K562 (cell line): Measurements from ENCODE around the gene ATP10B. TPM values are rescaled to one million over a fixed set of nuclear protein-coding genes. Genes with fewer than 3 reads are reported as not detected.

ENCODE experiments used
- ATAC-seq: fragments of 200-7000 bp; cut with Tn5 transposase; 3 replicates; pipeline ENCODE4 v1.9.1; 2020; ENCODE audit warnings: moderate library complexity
- BruUV-seq: library from RNA; stranded (reverse); fragments of 400-500 nt; replicated peaks from 2 replicates; lab custom pipeline; 2021; lab: Mats Ljungman, UMichigan
- CTCF ChIA-PET: fragments of 300-600 bp; formaldehyde crosslinking; extraction: SDS; loops from one replicate; lab custom pipeline; 2021; ENCODE audit warnings: low intra/inter-chr PET ratio; lab: Yijun Ruan, JAX
- POLR2A ChIA-PET: fragments of 300-600, 350-650 bp; sonication (Branson Sonifier 250); formaldehyde crosslinking; extraction: SDS; loops from one replicate; lab custom pipeline; 2021; ENCODE audit warnings: antibody characterized with exemption, inconsistent platforms; lab: Yijun Ruan, JAX
- DNase-seq, 4 experiments: peaks; one replicate each; pipeline versions ENCODE4 v3.0.0 to v3.0.0-alpha.2; 2011 to 2018; ENCODE audit warnings: low spot score in 3 of 4, mixed read lengths in 3 of 4; ENCODE audit errors: extremely low read depth in 1 of 4
- FAIRE-seq: peaks from 2 replicates; lab custom pipeline; 2011; peaks lifted over from hg19 to GRCh38; lab: Jason Lieb, UNC
- H2AFZ ChIP-seq: 2 replicates; pipeline ENCODE4 v1.6.0; 2011; ENCODE audit warnings: low read depth, low read length, control low read depth, inconsistent platforms
- H3K27ac ChIP-seq: fragments of 200-600 bp; 3 replicates; pipeline ENCODE4 v1.8.0; 2011; ENCODE audit warnings: low read depth, mild to moderate bottlenecking, control low read depth, inconsistent platforms, low read length, moderate library complexity, mixed read lengths; ENCODE audit errors: extremely low read depth
- H3K27me3 ChIP-seq, 2 experiments: fragments of 300-600 bp in 1 of 2; 2 replicates in 1 of 2; 3 replicates in 1 of 2; pipeline versions ENCODE4 v1.6.0 to v1.8.0; 2011; ENCODE audit warnings: inconsistent platforms in 2 of 2, low read length in 2 of 2, mild to moderate bottlenecking in 1 of 2, mixed read lengths in 1 of 2, moderate library complexity in 1 of 2; ENCODE audit not compliant: control insufficient read depth in 2 of 2, insufficient read depth in 2 of 2
- H3K36me3 ChIP-seq: fragments of 300-600 bp; 3 replicates; pipeline ENCODE4 v1.8.0; 2011; ENCODE audit warnings: mild to moderate bottlenecking, low read length, inconsistent platforms; ENCODE audit not compliant: control insufficient read depth, insufficient read depth
- H3K4me1 ChIP-seq, 2 experiments: fragments of 200-600 bp in 1 of 2; replicated peaks in 1 of 2; 2 replicates in 1 of 2; 3 replicates in 1 of 2; pipeline versions ENCODE4 v1.5.1 to v1.8.0; 2011; ENCODE audit warnings: inconsistent platforms in 2 of 2, low read length in 2 of 2, mild to moderate bottlenecking in 1 of 2, mixed read lengths in 1 of 2, moderate library complexity in 1 of 2; ENCODE audit not compliant: control insufficient read depth in 2 of 2, insufficient read depth in 2 of 2
- H3K4me2 ChIP-seq: 2 replicates; pipeline ENCODE4 v1.6.1; 2011; ENCODE audit warnings: low read length, control low read depth, inconsistent platforms, mixed read lengths; ENCODE audit not compliant: insufficient read depth
- H3K4me3 ChIP-seq: fragments of 200-600 bp; sonication (generic), shearing (Covaris generic); 2 replicates; pipeline ENCODE4 v1.5.1; 2016; ENCODE audit warnings: control low read depth, inconsistent platforms
- H3K79me2 ChIP-seq: fragments of 200-600 bp; 3 replicates; pipeline ENCODE4 v1.8.0; 2011; ENCODE audit warnings: low read length, inconsistent platforms; ENCODE audit not compliant: control insufficient read depth, insufficient read depth
- H3K9ac ChIP-seq, 2 experiments: 2 replicates each; pipeline versions ENCODE4 v1.6.0 to v1.6.1; 2011; ENCODE audit warnings: low read depth in 2 of 2, low read length in 2 of 2, control low read depth in 1 of 2, inconsistent platforms in 1 of 2, mild to moderate bottlenecking in 1 of 2, mixed read lengths in 1 of 2; ENCODE audit not compliant: insufficient read depth in 1 of 2
- H3K9me1 ChIP-seq: one replicate; pipeline ENCODE4 v1.6.0; 2011; ENCODE audit warnings: inconsistent platforms, mild to moderate bottlenecking, low read length, moderate library complexity; ENCODE audit not compliant: control insufficient read depth, insufficient read depth
- H3K9me3 ChIP-seq: replicated peaks from 2 replicates; pipeline ENCODE4 v1.5.1; 2011; ENCODE audit warnings: low read depth, low read length, inconsistent platforms; ENCODE audit not compliant: control insufficient read depth, insufficient read depth
- H4K20me1 ChIP-seq: replicated peaks from 2 replicates; pipeline ENCODE4 v1.6.1; 2011; ENCODE audit warnings: low read length, inconsistent platforms, mixed read lengths; ENCODE audit not compliant: control insufficient read depth, insufficient read depth
- ATF1 ChIP-seq, 2 experiments: fragments of 450-650 bp in 1 of 2; IDR thresholded peaks; 2 replicates each; pipeline ENCODE4 v1.6.1; 2016; ENCODE audit warnings: missing compliant biosample characterization in 1 of 2, missing genetic modification characterization in 1 of 2
- BHLHE40 ChIP-seq: IDR thresholded peaks from 2 replicates; pipeline ENCODE4 v1.6.1; 2011; ENCODE audit warnings: low read length, improper control_type of control experiment
- CBX2 ChIP-seq: fragments of 200-600 bp; sonication (generic); IDR thresholded peaks from one replicate; pipeline ENCODE4 v1.6.1; 2012; ENCODE audit warnings: mild to moderate bottlenecking, low read length, inconsistent platforms; ENCODE audit not compliant: insufficient read depth, poor library complexity, severe bottlenecking
- FOXP1 ChIP-seq: sonication (generic); formaldehyde crosslinking; IDR thresholded peaks from 2 replicates; pipeline ENCODE4 v1.8.0; 2022; ENCODE audit warnings: mild to moderate bottlenecking, missing genetic modification reagents
- HMG20A ChIP-seq: fragments of 450-650 bp; formaldehyde crosslinking; conservative IDR thresholded peaks from 2 replicates; pipeline ENCODE4 v1.4.0; 2020; ENCODE audit warnings: mild to moderate bottlenecking, mixed read lengths
- HMG20B ChIP-seq: fragments of 250-450 bp; sonication (Bioruptor Pico); IDR thresholded peaks from 2 replicates; pipeline ENCODE4 v1.5.0; 2021; ENCODE audit warnings: mild to moderate bottlenecking
- NFE2L1 ChIP-seq: fragments of 450-650 bp; IDR thresholded peaks from 2 replicates; pipeline ENCODE4 v1.6.1; 2016; ENCODE audit warnings: missing genetic modification characterization, low read depth, mild to moderate bottlenecking, missing compliant biosample characterization, moderate library complexity, borderline replicate concordance
- POLR3A ChIP-seq: IDR thresholded peaks from 2 replicates; pipeline ENCODE4 v1.6.1; 2011; ENCODE audit warnings: borderline replicate concordance, mild to moderate bottlenecking, moderate library complexity; ENCODE audit not compliant: insufficient read length, insufficient read depth; ENCODE audit errors: extremely low read depth
- TSC22D4 ChIP-seq: fragments of 450-650 bp; IDR thresholded peaks from 2 replicates; pipeline ENCODE4 v1.6.1; 2016; ENCODE audit warnings: missing genetic modification characterization, missing biosample characterization, control low read depth
- XRCC3 ChIP-seq: fragments of 450-650 bp; IDR thresholded peaks from 2 replicates; pipeline ENCODE4 v1.6.1; 2017; ENCODE audit warnings: mild to moderate bottlenecking, moderate library complexity
- ZBTB17 ChIP-seq: fragments of 450-650 bp; formaldehyde crosslinking; IDR thresholded peaks from 2 replicates; pipeline ENCODE4 v1.4.0; 2020; ENCODE audit warnings: mild to moderate bottlenecking
- ZNF165 ChIP-seq: fragments of 250-450 bp; sonication (Bioruptor Pico); IDR thresholded peaks from 2 replicates; pipeline ENCODE4 v1.4.0; 2020; ENCODE audit warnings: borderline replicate concordance
- ZNF212 ChIP-seq: fragments of 450-650 bp; formaldehyde crosslinking; IDR thresholded peaks from 2 replicates; pipeline ENCODE4 v1.4.0; 2020; ENCODE audit warnings: mild to moderate bottlenecking
- ZNF316 ChIP-seq: fragments of 450-650 bp; IDR thresholded peaks from 2 replicates; pipeline ENCODE4 v1.6.1; 2016
- WGBS: fragments of 100-300 bp; shearing (Covaris generic); methylation state at CpG from one replicate; pipeline ENCODE4 v1.1.6; 2016; ENCODE audit warnings: low coverage, mixed read lengths; ENCODE audit not compliant: insufficient coverage; ENCODE audit errors: missing lambda C conversion rate; 5-methylcytosine and 5-hydroxymethylcytosine counted together
- in situ Hi-C: fragments of 300-500 bp; cut with MboI; formaldehyde crosslinking; loops from 4 replicates; pipeline ENCODE4 v1.15.0; 2018; ENCODE audit warnings: inconsistent platforms, mixed read lengths
- intact Hi-C: fragments of 100-400 bp; cut with micrococcal nuclease; formaldehyde crosslinking; loops from 2 replicates; pipeline ENCODE4 v1.14.2; 2022
- polyA plus RNA-seq, 8 experiments: library from polyadenylated mRNA; depleted of rRNA in 4 of 8; stranded (reverse) in 5 of 8; unstranded in 3 of 8; fragments of >200 nt; fragmentation: Nextera tagmentation in 2 of 8; fragmentation: Illumina TruSeq in 1 of 8; extraction: Ambion mirVana in 2 of 8; extraction: Trizol in 1 of 8; gene quantifications; 2 replicates each; pipeline versions ENCODE4 v1.2.1 to v1.2.3, GENCODE V29; 2011 to 2014; ENCODE audit warnings: inconsistent platforms in 1 of 8, missing spikeins in 1 of 8
- total RNA-seq, 7 experiments: library from RNA; depleted of rRNA in 6 of 7; stranded (reverse); fragments of >200 nt in 6 of 7; fragmentation: Illumina TruSeq in 2 of 7; extraction: Trizol in 2 of 7; gene quantifications; 2 replicates each; pipeline versions ENCODE4 v1.2.1 to v1.2.3, GENCODE V29; 2011 to 2021; ENCODE audit warnings: low replicate concordance in 1 of 7
- TF ChIP-seq, protein P1 (sequence below): sonication (generic); IDR thresholded peaks from 2 replicates; pipeline ENCODE4 v1.6.1; 2016

The ATP10B gene
- total and polyA plus RNA-seq, 9 of the 15 experiments (the other 6 are each of a cell fraction or from before 2014, with no cell fraction given): 0.04 TPM; not detected in 8

DNA sequence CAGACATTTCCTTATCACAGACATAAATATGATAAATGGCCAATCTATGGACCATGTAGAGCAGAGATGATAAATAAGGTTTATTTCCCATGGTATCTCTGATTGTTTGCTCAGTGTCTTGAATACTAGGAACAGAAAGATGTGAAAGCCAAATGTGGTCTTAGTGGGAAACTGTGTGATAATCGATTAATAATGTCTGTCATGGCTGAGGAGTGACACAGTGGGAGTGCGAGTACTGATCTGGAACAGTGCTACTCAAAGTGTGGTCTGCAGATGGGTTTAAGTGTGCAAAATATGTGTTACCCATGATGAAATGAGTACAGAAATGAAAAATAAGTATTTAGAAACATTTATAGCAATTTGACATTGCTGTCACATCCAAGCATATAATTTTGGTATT lies 337.8 kb downstream of the ATP10B start:
- Histone ChIP-seq H3K36me3 (no peaks in the 10 kb centered on the region), H3K9me1 (no peaks in the 10 kb centered on the region), H3K27me3 (no peaks in the 10 kb centered on the region; a peak in 1 of 5 replicates), H3K4me3 (no peak overlapping the region), H3K9ac (no peak overlapping the region), H3K4me2 (no peak overlapping the region), H3K79me2 (no peaks in the 10 kb centered on the region), H3K27ac (no peak overlapping the region), H3K9me3 (no peaks in the 10 kb centered on the region), H3K4me1 (no peaks in the 10 kb centered on the region), H4K20me1 (no peaks in the 10 kb centered on the region), H2AFZ (no peak overlapping the region)
- in situ Hi-C loops (no loop called here), intact Hi-C loops (no loop called here)
- 0% methylated on average over 2 of the region's 2 CpGs for WGBS
- ATAC-seq (no peak), DNase-seq (no peak), FAIRE-seq (no peak)
- ChIA-PET POLR2A (no interaction called here), CTCF (no interaction called here)
- TF ChIP-seq ATF1 (CRISPR knock-in tag; IDR thresholded peaks at IDR 0.05) (no peak), ATF1 (tag; IDR thresholded peaks at IDR 0.05) (no peak), ZBTB17 (CRISPR knock-in tag) (0 out of 2 replicates have a peak, but pooled peaks have one; percentile 54), ZNF165 (no peak)
- BruUV-seq: no TSS peak

DNA sequence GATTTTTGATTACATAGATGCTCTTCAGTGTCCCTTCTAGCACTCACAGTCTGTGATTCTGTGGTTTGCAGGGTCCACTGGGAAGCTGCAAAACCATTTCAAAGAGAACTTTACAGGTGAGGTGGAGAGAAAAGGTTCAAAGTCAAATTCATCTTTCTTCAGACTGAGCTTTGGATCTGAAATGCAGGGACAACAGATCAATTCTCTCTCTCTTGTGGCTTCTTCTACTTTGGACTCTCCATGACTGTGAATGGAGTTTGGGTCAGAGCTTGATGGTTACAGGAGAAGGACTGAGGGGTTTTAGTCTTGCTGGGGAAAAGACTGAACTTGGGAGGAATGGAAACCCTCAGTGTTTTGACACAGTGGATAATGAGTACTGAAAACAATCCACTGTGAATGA lies 338.5 kb downstream of the ATP10B start:
- Histone ChIP-seq H3K4me2 (no peak overlapping the region), H3K27ac (no peak overlapping the region), H3K36me3 (no peaks in the 10 kb centered on the region), H3K9ac (no peak overlapping the region), H4K20me1 (no peaks in the 10 kb centered on the region), H3K9me3 (no peaks in the 10 kb centered on the region), H2AFZ (no peak overlapping the region), H3K9me1 (no peaks in the 10 kb centered on the region), H3K79me2 (no peaks in the 10 kb centered on the region), H3K4me1 (no peaks in the 10 kb centered on the region; a peak in 1 of 5 replicates), H3K27me3 (no peaks in the 10 kb centered on the region; a peak in 1 of 5 replicates), H3K4me3 (no peak overlapping the region)
- POLR2A ChIA-PET: no interaction called here
- intact Hi-C loops (no loop called here), in situ Hi-C loops (no loop called here)
- ATAC-seq (no peak), DNase-seq (no peak), FAIRE-seq (no peak)
- no peak for TF ChIP-seq HMG20A (CRISPR knock-in tag)
- TF ChIP-seq XRCC3: no peak
- TF ChIP-seq, protein P1, sequence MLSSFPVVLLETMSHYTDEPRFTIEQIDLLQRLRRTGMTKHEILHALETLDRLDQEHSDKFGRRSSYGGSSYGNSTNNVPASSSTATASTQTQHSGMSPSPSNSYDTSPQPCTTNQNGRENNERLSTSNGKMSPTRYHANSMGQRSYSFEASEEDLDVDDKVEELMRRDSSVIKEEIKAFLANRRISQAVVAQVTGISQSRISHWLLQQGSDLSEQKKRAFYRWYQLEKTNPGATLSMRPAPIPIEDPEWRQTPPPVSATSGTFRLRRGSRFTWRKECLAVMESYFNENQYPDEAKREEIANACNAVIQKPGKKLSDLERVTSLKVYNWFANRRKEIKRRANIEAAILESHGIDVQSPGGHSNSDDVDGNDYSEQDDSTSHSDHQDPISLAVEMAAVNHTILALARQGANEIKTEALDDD: no peak
- TF ChIP-seq FOXP1 (CRISPR knock-in tag): no peak
- TF ChIP-seq HMG20B (CRISPR knock-in tag): no peak
- TF ChIP-seq NFE2L1 (tag): no peak
- no peak for TF ChIP-seq BHLHE40
- TF ChIP-seq POLR3A: no peak
- no peak for TF ChIP-seq ZNF316
- TF ChIP-seq TSC22D4: no peak
- TF ChIP-seq ZNF212 (CRISPR knock-in tag): no peak
- TF ChIP-seq CBX2: no peak
- CTCF ChIA-PET: no interaction called here
- no TSS peak for BruUV-seq
